SK-N-SH (cell line): ENCODE data around the gene IGFBP7. TPM values are rescaled to one million over a fixed set of nuclear protein-coding genes. Genes with fewer than 3 reads are reported as not detected.

Source experiments
- CTCF ChIA-PET: fragments of 300-600, 350-600 bp; formaldehyde crosslinking; extraction: SDS; loops from one replicate; lab custom pipeline; 2021; lab: Yijun Ruan, JAX
- POLR2A ChIA-PET: fragments of 350-600 bp; sonication (Branson Sonifier 250); formaldehyde crosslinking; extraction: SDS; loops from one replicate; lab custom pipeline; 2020; ENCODE audit warnings: antibody characterized with exemption, inconsistent platforms; lab: Yijun Ruan, JAX
- DNase-seq: peaks from one replicate; pipeline ENCODE4 v3.0.0; 2012
- H2AFZ ChIP-seq: fragments of 200-600 bp; sonication (generic); 2 replicates; pipeline ENCODE4 v1.8.1; 2016; ENCODE audit warnings: antibody characterized with exemption, mild to moderate bottlenecking, low read depth
- H3F3A ChIP-seq: fragments of 200-600 bp; sonication (generic); replicated peaks from 2 replicates; pipeline ENCODE3; 2016; ENCODE audit warnings: antibody characterized with exemption, mild to moderate bottlenecking; ENCODE audit not compliant: insufficient read depth
- H3K27ac ChIP-seq, 2 experiments: fragments of 200-500 bp in 1 of 2; fragments of 200-600 bp in 1 of 2; sonication (Bioruptor generic) in 1 of 2; sonication (generic), shearing (Covaris generic) in 1 of 2; 2 replicates each; pipeline versions ENCODE4 v1.5.1 to v1.6.1; 2014 to 2016; ENCODE audit warnings: low read depth in 2 of 2, inconsistent platforms in 1 of 2, low read length in 1 of 2, mild to moderate bottlenecking in 1 of 2, mixed read lengths in 1 of 2
- H3K27me3 ChIP-seq: fragments of 200-600 bp; sonication (generic), shearing (Covaris generic); 2 replicates; pipeline ENCODE4 v1.6.1; 2016; ENCODE audit warnings: mixed run types; ENCODE audit not compliant: insufficient read depth
- H3K36me3 ChIP-seq, 2 experiments: fragments of 200-500 bp in 1 of 2; fragments of 200-600 bp in 1 of 2; sonication (Bioruptor generic) in 1 of 2; sonication (generic) in 1 of 2; replicated peaks in 1 of 2; 2 replicates each; pipeline versions ENCODE3 to v1.5.1; 2014 to 2016; ENCODE audit warnings: low read length in 1 of 2, mild to moderate bottlenecking in 1 of 2; ENCODE audit not compliant: insufficient read depth in 2 of 2, control insufficient read depth in 1 of 2
- H3K4me1 ChIP-seq, 2 experiments: fragments of 200-500 bp in 1 of 2; fragments of 200-600 bp in 1 of 2; sonication (Bioruptor generic) in 1 of 2; sonication (generic), shearing (Covaris generic) in 1 of 2; 2 replicates each; pipeline versions ENCODE4 v1.5.1 to v1.6.1; 2014 to 2016; ENCODE audit warnings: low read depth in 1 of 2, low read length in 1 of 2, mixed run types in 1 of 2; ENCODE audit not compliant: insufficient read depth in 2 of 2, control insufficient read depth in 1 of 2
- H3K4me2 ChIP-seq: fragments of 200-600 bp; sonication (generic), shearing (Covaris generic); 2 replicates; pipeline ENCODE4 v1.6.1; 2017; ENCODE audit warnings: mixed run types
- H3K4me3 ChIP-seq, 2 experiments: fragments of 200-500 bp in 1 of 2; fragments of 200-600 bp in 1 of 2; sonication (Bioruptor generic) in 1 of 2; sonication (generic), shearing (Covaris generic) in 1 of 2; 2 replicates each; pipeline versions ENCODE4 v1.5.1 to v1.8.1; 2014 to 2016; ENCODE audit warnings: low read depth in 2 of 2, inconsistent platforms in 1 of 2, low read length in 1 of 2, mild to moderate bottlenecking in 1 of 2, mixed read lengths in 1 of 2, moderate library complexity in 1 of 2
- H3K79me2 ChIP-seq: fragments of 200-600 bp; sonication (generic); 2 replicates; pipeline ENCODE4 v1.8.1; 2017; ENCODE audit warnings: mild to moderate bottlenecking; ENCODE audit not compliant: insufficient read depth
- H3K9ac ChIP-seq: fragments of 200-600 bp; sonication (generic); 2 replicates; pipeline ENCODE4 v1.6.1; 2017; ENCODE audit warnings: mixed run types
- H3K9me2 ChIP-seq: fragments of 200-600 bp; sonication (generic); 2 replicates; pipeline ENCODE4 v1.6.1; 2017; ENCODE audit warnings: mixed run types
- H3K9me3 ChIP-seq: fragments of 200-600 bp; sonication (generic); 2 replicates; pipeline ENCODE4 v1.6.1; 2017; ENCODE audit warnings: mixed run types, mild to moderate bottlenecking, moderate library complexity
- H4K20me1 ChIP-seq: fragments of 200-600 bp; sonication (generic); 2 replicates; pipeline ENCODE4 v1.6.1; 2017; ENCODE audit warnings: mild to moderate bottlenecking, mixed run types; ENCODE audit not compliant: insufficient read depth
- CHD2 ChIP-seq: fragments of 150-350 bp; IDR thresholded peaks from 2 replicates; pipeline ENCODE4 v1.6.1; 2018; ENCODE audit warnings: low read length; ENCODE audit not compliant: partially characterized antibody
- ELF1 ChIP-seq: IDR thresholded peaks from 2 replicates; pipeline ENCODE4 v1.4.0; 2012
- EP300 ChIP-seq, 2 experiments: IDR thresholded peaks; 2 replicates each; pipeline versions ENCODE4 v1.4.0 to v1.6.1; 2012; ENCODE audit warnings: borderline replicate concordance in 1 of 2, low read depth in 1 of 2, low read length in 1 of 2
- FOSL2 ChIP-seq: IDR thresholded peaks from 2 replicates; pipeline ENCODE4 v1.4.0; 2012; ENCODE audit warnings: low read depth, mild to moderate bottlenecking, moderate library complexity, borderline replicate concordance
- GABPA ChIP-seq: IDR thresholded peaks from 2 replicates; pipeline ENCODE4 v1.4.0; 2012; ENCODE audit warnings: low read depth, mild to moderate bottlenecking
- GATA2 ChIP-seq: sonication (generic); formaldehyde crosslinking; IDR thresholded peaks from 2 replicates; pipeline ENCODE4 v1.5.0; 2020; ENCODE audit warnings: mild to moderate bottlenecking, missing genetic modification reagents
- NFIC ChIP-seq: IDR thresholded peaks from 2 replicates; pipeline ENCODE4 v1.4.0; 2012; ENCODE audit warnings: borderline replicate concordance
- POLR2AphosphoS5 ChIP-seq: IDR thresholded peaks from 2 replicates; pipeline ENCODE4 v1.6.1; 2012; ENCODE audit warnings: low read depth, low read length
- RAD21 ChIP-seq: IDR thresholded peaks from 2 replicates; pipeline ENCODE4 v1.6.1; 2012; ENCODE audit warnings: mild to moderate bottlenecking, low read length
- REST ChIP-seq: IDR thresholded peaks from 2 replicates; pipeline ENCODE4 v1.6.1; 2012; ENCODE audit warnings: mild to moderate bottlenecking, low read depth, low read length, moderate library complexity
- RFX5 ChIP-seq: IDR thresholded peaks from 2 replicates; pipeline ENCODE4 v1.6.1; 2012; ENCODE audit warnings: mild to moderate bottlenecking, improper control_type of control experiment, low read length
- SIN3A ChIP-seq: IDR thresholded peaks from 2 replicates; pipeline ENCODE4 v1.6.1; 2012; ENCODE audit warnings: low read depth, mild to moderate bottlenecking, low read length, moderate library complexity, borderline replicate concordance
- TAF1 ChIP-seq: IDR thresholded peaks from 2 replicates; pipeline ENCODE4 v1.6.1; 2012; ENCODE audit warnings: low read depth, mild to moderate bottlenecking, low read length, moderate library complexity, borderline replicate concordance
- TCF12 ChIP-seq: IDR thresholded peaks from 2 replicates; pipeline ENCODE4 v1.4.0; 2012
- TEAD4 ChIP-seq: IDR thresholded peaks from 2 replicates; pipeline ENCODE4 v1.4.0; 2012; ENCODE audit warnings: mild to moderate bottlenecking, borderline replicate concordance; ENCODE audit not compliant: insufficient read depth
- WGBS: methylation state at CpG from one replicate; pipeline ENCODE4 v1.1.6; 2017; ENCODE audit warnings: low lambda C conversion rate; 5-methylcytosine and 5-hydroxymethylcytosine counted together
- polyA plus RNA-seq, 3 experiments: library from polyadenylated mRNA; depleted of rRNA; stranded (reverse); fragments of >200 nt; gene quantifications; 2 replicates each; pipeline ENCODE4 v1.2.3, GENCODE V29; 2012
- TF ChIP-seq, protein P1 (sequence below): fragments of 150-350 bp; IDR thresholded peaks from 2 replicates; pipeline ENCODE4 v1.6.1; 2017; ENCODE audit warnings: antibody characterized with exemption, low read length, low read depth, borderline replicate concordance
- TF ChIP-seq, protein P2 (sequence below): IDR thresholded peaks from 2 replicates; pipeline ENCODE4; 2012
- TF ChIP-seq, protein P3 (sequence below): IDR thresholded peaks from 2 replicates; pipeline ENCODE4 v1.4.0; 2012; ENCODE audit warnings: low read depth, borderline replicate concordance
- TF ChIP-seq, protein P4 (sequence below): IDR thresholded peaks from 2 replicates; pipeline ENCODE4 v1.4.0; 2012; ENCODE audit warnings: low read depth, borderline replicate concordance
- TF ChIP-seq, protein P5 (sequence below): fragments of 150-350 bp; IDR thresholded peaks from 2 replicates; pipeline ENCODE4 v1.6.1; 2016; ENCODE audit warnings: mild to moderate bottlenecking, low read depth, low read length

The IGFBP7 gene
- polyA plus RNA-seq, 1 of the 3 experiments (the other 2 are of a cell fraction), result 0.38 TPM

GRCh38 chr4:57034520-57034919 is 75.7 kb downstream of the IGFBP7 start:
- Histone ChIP-seq H3K9ac (no peak overlapping the region), H3K27me3 (no peaks in the 10 kb centered on the region), H3K79me2 (no peaks in the 10 kb centered on the region)
- DNase-seq, result no peak
- TF ChIP-seq RFX5 (no peak), TEAD4 (no peak), TCF12 (no peak), RAD21 (no peak), SIN3A (no peak), CHD2 (no peak), ELF1 (no peak), POLR2AphosphoS5 (no peak), NFIC (no peak), FOSL2 (no peak), TAF1 (no peak), GATA2 (CRISPR knock-in tag) (no peak), EP300 (IDR thresholded peaks at IDR 0.05; ENCODE audit: borderline replicate concordance in 1 of 2, low read depth in 1 of 2, low read length in 1 of 2) (no peak), REST (no peak), GABPA (no peak)
- TF ChIP-seq, protein P1, sequence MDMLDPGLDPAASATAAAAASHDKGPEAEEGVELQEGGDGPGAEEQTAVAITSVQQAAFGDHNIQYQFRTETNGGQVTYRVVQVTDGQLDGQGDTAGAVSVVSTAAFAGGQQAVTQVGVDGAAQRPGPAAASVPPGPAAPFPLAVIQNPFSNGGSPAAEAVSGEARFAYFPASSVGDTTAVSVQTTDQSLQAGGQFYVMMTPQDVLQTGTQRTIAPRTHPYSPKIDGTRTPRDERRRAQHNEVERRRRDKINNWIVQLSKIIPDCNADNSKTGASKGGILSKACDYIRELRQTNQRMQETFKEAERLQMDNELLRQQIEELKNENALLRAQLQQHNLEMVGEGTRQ, result no peak
- TF ChIP-seq, protein P2, sequence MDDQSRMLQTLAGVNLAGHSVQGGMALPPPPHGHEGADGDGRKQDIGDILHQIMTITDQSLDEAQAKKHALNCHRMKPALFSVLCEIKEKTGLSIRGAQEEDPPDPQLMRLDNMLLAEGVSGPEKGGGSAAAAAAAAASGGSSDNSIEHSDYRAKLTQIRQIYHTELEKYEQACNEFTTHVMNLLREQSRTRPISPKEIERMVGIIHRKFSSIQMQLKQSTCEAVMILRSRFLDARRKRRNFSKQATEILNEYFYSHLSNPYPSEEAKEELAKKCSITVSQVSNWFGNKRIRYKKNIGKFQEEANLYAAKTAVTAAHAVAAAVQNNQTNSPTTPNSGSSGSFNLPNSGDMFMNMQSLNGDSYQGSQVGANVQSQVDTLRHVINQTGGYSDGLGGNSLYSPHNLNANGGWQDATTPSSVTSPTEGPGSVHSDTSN, result no peak
- TF ChIP-seq, protein P3, sequence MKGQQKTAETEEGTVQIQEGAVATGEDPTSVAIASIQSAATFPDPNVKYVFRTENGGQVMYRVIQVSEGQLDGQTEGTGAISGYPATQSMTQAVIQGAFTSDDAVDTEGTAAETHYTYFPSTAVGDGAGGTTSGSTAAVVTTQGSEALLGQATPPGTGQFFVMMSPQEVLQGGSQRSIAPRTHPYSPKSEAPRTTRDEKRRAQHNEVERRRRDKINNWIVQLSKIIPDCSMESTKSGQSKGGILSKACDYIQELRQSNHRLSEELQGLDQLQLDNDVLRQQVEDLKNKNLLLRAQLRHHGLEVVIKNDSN, result no peak
- TF ChIP-seq, protein P4, sequence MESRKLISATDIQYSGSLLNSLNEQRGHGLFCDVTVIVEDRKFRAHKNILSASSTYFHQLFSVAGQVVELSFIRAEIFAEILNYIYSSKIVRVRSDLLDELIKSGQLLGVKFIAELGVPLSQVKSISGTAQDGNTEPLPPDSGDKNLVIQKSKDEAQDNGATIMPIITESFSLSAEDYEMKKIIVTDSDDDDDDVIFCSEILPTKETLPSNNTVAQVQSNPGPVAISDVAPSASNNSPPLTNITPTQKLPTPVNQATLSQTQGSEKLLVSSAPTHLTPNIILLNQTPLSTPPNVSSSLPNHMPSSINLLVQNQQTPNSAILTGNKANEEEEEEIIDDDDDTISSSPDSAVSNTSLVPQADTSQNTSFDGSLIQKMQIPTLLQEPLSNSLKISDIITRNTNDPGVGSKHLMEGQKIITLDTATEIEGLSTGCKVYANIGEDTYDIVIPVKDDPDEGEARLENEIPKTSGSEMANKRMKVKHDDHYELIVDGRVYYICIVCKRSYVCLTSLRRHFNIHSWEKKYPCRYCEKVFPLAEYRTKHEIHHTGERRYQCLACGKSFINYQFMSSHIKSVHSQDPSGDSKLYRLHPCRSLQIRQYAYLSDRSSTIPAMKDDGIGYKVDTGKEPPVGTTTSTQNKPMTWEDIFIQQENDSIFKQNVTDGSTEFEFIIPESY, result no peak
- TF ChIP-seq, protein P5, sequence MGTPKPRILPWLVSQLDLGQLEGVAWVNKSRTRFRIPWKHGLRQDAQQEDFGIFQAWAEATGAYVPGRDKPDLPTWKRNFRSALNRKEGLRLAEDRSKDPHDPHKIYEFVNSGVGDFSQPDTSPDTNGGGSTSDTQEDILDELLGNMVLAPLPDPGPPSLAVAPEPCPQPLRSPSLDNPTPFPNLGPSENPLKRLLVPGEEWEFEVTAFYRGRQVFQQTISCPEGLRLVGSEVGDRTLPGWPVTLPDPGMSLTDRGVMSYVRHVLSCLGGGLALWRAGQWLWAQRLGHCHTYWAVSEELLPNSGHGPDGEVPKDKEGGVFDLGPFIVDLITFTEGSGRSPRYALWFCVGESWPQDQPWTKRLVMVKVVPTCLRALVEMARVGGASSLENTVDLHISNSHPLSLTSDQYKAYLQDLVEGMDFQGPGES, result no peak
- TF ChIP-seq, all 33 proteins: peak for 0
- Histone ChIP-seq H3K36me3 (peaks cover 22 to 37% of the 10 kb centered on the region in 2 experiments), H3K4me1 (peaks cover 0 to 9% of the 10 kb centered on the region in 2 experiments; a peak in 1 of 4 replicates), H3F3A (peaks cover 29% of the 10 kb centered on the region), H2AFZ (no peak overlapping the region), H3K27ac (no peak overlapping the region), H3K4me3 (no peak overlapping the region), H4K20me1 (no peaks in the 10 kb centered on the region), H3K9me2 (no peaks in the 10 kb centered on the region), H3K9me3 (no peaks in the 10 kb centered on the region), H3K4me2 (no peak overlapping the region)
- ChIA-PET CTCF (interaction anchor here (0.8 to 2.9 kb wide), 3 partner anchors 14 to 392 kb away, joined by 3 to 31 read pairs (median 3); no protein-coding TSS in a partner anchor), POLR2A (no interaction called here)
- whole genome bisulfite sequencing, result 95% methylated on average over 3 of the region's 3 CpGs
